DMS 273 treated with DMSO at 0.1 percent for 48 hours (cell line): ENCODE data around the gene CCND2.
"Not testable (repeated sequence)": the region's sequence is repeated elsewhere in the genome, so short reads cannot be mapped to it uniquely, and the experiment has no call there.

Experiments used
- DNase-seq: peaks from one replicate; lab custom pipeline; 2025; lab: John Stamatoyannopoulos, UW

The CCND2 gene

GRCh38 chr12:4273652-4274395, at the start of gene CCND2:
CCND2 (plus strand) TSS chr12:4273762; CDS start chr12:4274041, 279 bp downstream.
- no peak for DNase-seq

GRCh38 chr12:4224206-4224889, 49.2 kb upstream of the CCND2 start:
- DNase-seq: no peak

- no peak for DNase-seq
Measured at GRCh38 chr12:4225571-4225970, 48.0 kb upstream of the CCND2 start.

- DNase-seq: no peak
Measured at GRCh38 chr12:4227046-4227445, 46.5 kb upstream of the CCND2 start.

- DNase-seq: no peak
Measured at GRCh38 chr12:4228122-4228580, 45.4 kb upstream of the CCND2 start.

- no peak for DNase-seq
Measured at GRCh38 chr12:4230526-4230925, 43.0 kb upstream of the CCND2 start.

- DNase-seq: no peak
Measured at GRCh38 chr12:4238577-4238976, 35.0 kb upstream of the CCND2 start.

GRCh38 chr12:4239746-4240145, 33.8 kb upstream of the CCND2 start:
- DNase-seq: no peak

- no peak for DNase-seq
Measured at GRCh38 chr12:4240161-4240783, 33.3 kb upstream of the CCND2 start.

GRCh38 chr12:4240981-4241380, 32.6 kb upstream of the CCND2 start:
- DNase-seq: no peak

- no peak for DNase-seq
Measured at GRCh38 chr12:4241592-4241991, 32.0 kb upstream of the CCND2 start.

- DNase-seq: no peak
Measured at GRCh38 chr12:4242595-4242994, 31.0 kb upstream of the CCND2 start.

GRCh38 chr12:4243091-4243490, 30.5 kb upstream of the CCND2 start:
- no peak for DNase-seq

GRCh38 chr12:4243491-4244100, 30.0 kb upstream of the CCND2 start:
- DNase-seq: not testable (repeated sequence)

- no peak for DNase-seq
Measured at GRCh38 chr12:4244868-4245267, 28.7 kb upstream of the CCND2 start.

GRCh38 chr12:4245446-4245845, 28.1 kb upstream of the CCND2 start:
- no peak for DNase-seq

GRCh38 chr12:4246116-4246515, 27.4 kb upstream of the CCND2 start:
- no peak for DNase-seq

GRCh38 chr12:4250691-4251090, 22.9 kb upstream of the CCND2 start:
- DNase-seq: no peak

GRCh38 chr12:4251216-4251891, 22.2 kb upstream of the CCND2 start:
- no peak for DNase-seq

- DNase-seq: no peak
Measured at GRCh38 chr12:4251967-4252366, 21.6 kb upstream of the CCND2 start.

GRCh38 chr12:4252601-4253000, 21.0 kb upstream of the CCND2 start:
- DNase-seq: no peak
